OCI-LY1 (cell line): ENCODE results near the gene CFAP97.

Experiments
- H2AFZ ChIP-seq: fragments of 200-600 bp; sonication (generic), shearing (Covaris generic); 2 replicates; pipeline ENCODE4 v1.6.0; 2014; ENCODE audit warnings: antibody characterized with exemption, mild to moderate bottlenecking, low read length
- H3F3A ChIP-seq: fragments of 200-600 bp; sonication (generic), shearing (Covaris generic); 2 replicates; pipeline ENCODE4 v1.6.0; 2014; ENCODE audit warnings: mild to moderate bottlenecking, antibody characterized with exemption, low read length, moderate library complexity; ENCODE audit not compliant: insufficient read depth
- H3K27ac ChIP-seq: fragments of 200-600 bp; sonication (generic); 2 replicates; pipeline ENCODE4 v1.5.1; 2014; ENCODE audit warnings: low read length, mixed run types, mild to moderate bottlenecking, low read depth; ENCODE audit not compliant: poor library complexity, severe bottlenecking
- H3K27me3 ChIP-seq: fragments of 200-600 bp; sonication (generic); 2 replicates; pipeline ENCODE4 v1.6.0; 2014; ENCODE audit warnings: antibody characterized with exemption, mild to moderate bottlenecking, low read length, moderate library complexity; ENCODE audit not compliant: insufficient read depth
- H3K36me3 ChIP-seq: fragments of 200-600 bp; sonication (generic); 2 replicates; pipeline ENCODE4 v1.6.1; 2014; ENCODE audit warnings: mild to moderate bottlenecking, antibody characterized with exemption, low read length, moderate library complexity, mixed read lengths; ENCODE audit not compliant: insufficient read depth
- H3K4me1 ChIP-seq: fragments of 200-600 bp; sonication (generic); 2 replicates; pipeline ENCODE4 v1.5.1; 2014; ENCODE audit warnings: mild to moderate bottlenecking, low read length, moderate library complexity; ENCODE audit not compliant: insufficient read depth, severe bottlenecking
- H3K4me2 ChIP-seq: fragments of 200-600 bp; sonication (generic), shearing (Covaris generic); 2 replicates; pipeline ENCODE4 v1.6.1; 2014; ENCODE audit warnings: low read length
- H3K4me3 ChIP-seq: fragments of 200-600 bp; sonication (generic); 2 replicates; pipeline ENCODE4 v1.5.1; 2014; ENCODE audit warnings: low read length, low read depth, mild to moderate bottlenecking, mixed read lengths; ENCODE audit not compliant: poor library complexity, severe bottlenecking
- H3K79me2 ChIP-seq: fragments of 200-600 bp; shearing (Covaris generic); 2 replicates; pipeline ENCODE4 v1.6.1; 2016; ENCODE audit warnings: mixed run types, low read length, mixed read lengths; ENCODE audit not compliant: insufficient read depth
- H3K9ac ChIP-seq: fragments of 200-600 bp; sonication (generic), shearing (Covaris generic); 2 replicates; pipeline ENCODE4 v1.6.1; 2014; ENCODE audit warnings: mild to moderate bottlenecking, low read length, mixed read lengths
- H3K9me2 ChIP-seq: fragments of 200-600 bp; sonication (generic), shearing (Covaris generic); 2 replicates; pipeline ENCODE4 v1.6.1; 2014; ENCODE audit warnings: low read depth, mild to moderate bottlenecking, low read length, mixed read lengths
- H3K9me3 ChIP-seq: fragments of 200-600 bp; shearing (Covaris generic); 2 replicates; pipeline ENCODE4 v1.6.1; 2014; ENCODE audit warnings: low read length, mixed read lengths
- H4K20me1 ChIP-seq: fragments of 200-600 bp; sonication (generic), shearing (Covaris generic); 2 replicates; pipeline ENCODE4 v1.6.0; 2016; ENCODE audit warnings: mild to moderate bottlenecking, low read length; ENCODE audit not compliant: insufficient read depth
- EZH2 ChIP-seq: fragments of 200-600 bp; sonication (generic), shearing (Covaris generic); IDR thresholded peaks from 2 replicates; pipeline ENCODE4 v1.8.0; 2017; ENCODE audit warnings: borderline replicate concordance, mixed run types, mild to moderate bottlenecking, antibody characterized with exemption, low read length, moderate library complexity, mixed read lengths
- TF ChIP-seq, protein P1 (sequence below): fragments of 200-600 bp; sonication (generic), shearing (Covaris generic); IDR thresholded peaks from 2 replicates; pipeline ENCODE4 v1.5.1; 2017; ENCODE audit warnings: mild to moderate bottlenecking, antibody characterized with exemption, low read length, moderate library complexity, mixed read lengths

CFAP97 gene

DNA sequence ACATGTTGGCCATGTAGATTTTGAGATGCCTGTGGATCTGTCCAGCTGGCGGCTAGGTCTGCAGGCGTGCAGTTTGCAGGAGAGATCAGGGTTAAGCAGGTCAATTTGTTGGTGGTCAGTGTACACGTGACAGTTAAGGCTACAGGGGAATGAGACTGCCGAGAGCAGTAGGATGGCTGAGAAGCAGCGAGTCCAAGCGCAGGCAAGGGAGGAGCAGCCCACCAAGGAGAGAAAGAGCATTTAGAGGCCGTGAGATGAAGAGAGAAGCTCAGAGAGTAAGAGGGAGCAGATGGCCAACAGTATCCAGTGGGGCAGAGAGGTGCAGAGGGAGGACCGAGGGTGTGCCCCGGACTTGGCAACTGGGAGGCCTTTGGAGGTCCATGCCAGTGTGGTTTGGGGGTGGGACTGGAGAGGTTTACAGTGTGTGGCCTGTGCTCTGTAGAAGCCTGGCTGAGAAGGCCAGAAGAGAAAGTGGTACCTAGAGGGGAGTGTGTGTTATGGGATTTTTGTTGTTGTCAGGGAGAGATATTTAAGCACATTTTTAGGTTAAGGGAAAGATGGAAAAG lies 24.0 kb upstream of the CFAP97 start:
- Histone ChIP-seq H4K20me1 (no peaks in the 10 kb centered on the region), H3K36me3 (0 out of 2 replicates have a peak, but pooled peaks cover 2% of the 10 kb centered on the region), H3F3A (no peaks in the 10 kb centered on the region), H3K9me2 (no peaks in the 10 kb centered on the region), H3K9me3 (no peaks in the 10 kb centered on the region), H3K79me2 (peaks cover 83% of the 10 kb centered on the region), H2AFZ (no peak overlapping the region), H3K27ac (no peak overlapping the region), H3K9ac (no peak overlapping the region), H3K4me1 (peaks cover 35% of the 10 kb centered on the region), H3K27me3 (no peaks in the 10 kb centered on the region), H3K4me3 (no peak overlapping the region), H3K4me2 (no peak overlapping the region)
- TF ChIP-seq EZH2: no peak
- TF ChIP-seq, protein P1, sequence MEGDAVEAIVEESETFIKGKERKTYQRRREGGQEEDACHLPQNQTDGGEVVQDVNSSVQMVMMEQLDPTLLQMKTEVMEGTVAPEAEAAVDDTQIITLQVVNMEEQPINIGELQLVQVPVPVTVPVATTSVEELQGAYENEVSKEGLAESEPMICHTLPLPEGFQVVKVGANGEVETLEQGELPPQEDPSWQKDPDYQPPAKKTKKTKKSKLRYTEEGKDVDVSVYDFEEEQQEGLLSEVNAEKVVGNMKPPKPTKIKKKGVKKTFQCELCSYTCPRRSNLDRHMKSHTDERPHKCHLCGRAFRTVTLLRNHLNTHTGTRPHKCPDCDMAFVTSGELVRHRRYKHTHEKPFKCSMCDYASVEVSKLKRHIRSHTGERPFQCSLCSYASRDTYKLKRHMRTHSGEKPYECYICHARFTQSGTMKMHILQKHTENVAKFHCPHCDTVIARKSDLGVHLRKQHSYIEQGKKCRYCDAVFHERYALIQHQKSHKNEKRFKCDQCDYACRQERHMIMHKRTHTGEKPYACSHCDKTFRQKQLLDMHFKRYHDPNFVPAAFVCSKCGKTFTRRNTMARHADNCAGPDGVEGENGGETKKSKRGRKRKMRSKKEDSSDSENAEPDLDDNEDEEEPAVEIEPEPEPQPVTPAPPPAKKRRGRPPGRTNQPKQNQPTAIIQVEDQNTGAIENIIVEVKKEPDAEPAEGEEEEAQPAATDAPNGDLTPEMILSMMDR: no peak

DNA sequence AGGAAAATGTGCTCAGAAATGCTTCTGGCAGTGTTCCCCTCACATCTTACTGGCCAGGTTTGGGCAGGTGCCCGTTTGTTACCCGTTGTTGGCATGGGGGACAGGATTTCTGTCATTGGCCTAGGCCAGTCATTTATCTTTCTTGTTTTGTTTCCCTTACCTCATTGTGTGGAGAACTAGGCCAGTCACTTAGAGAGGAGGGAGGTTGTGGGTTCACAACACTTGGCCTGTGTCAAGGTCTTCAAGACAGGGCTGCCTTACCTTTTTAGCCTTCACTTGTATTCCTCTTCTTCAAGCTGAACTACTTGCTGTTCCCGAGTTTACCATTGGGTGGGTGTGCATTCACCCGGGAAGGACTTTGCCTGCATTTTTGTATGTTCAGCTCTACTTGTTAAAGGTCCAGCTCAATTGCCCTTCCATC lies 23.3 kb upstream of the CFAP97 start:
- peaks cover 35% of the 10 kb centered on the region for H3K4me1 ChIP-seq
- H3K79me2 ChIP-seq: peaks cover 83% of the 10 kb centered on the region
- H3K9ac ChIP-seq: no peak overlapping the region
- H2AFZ ChIP-seq: no peak overlapping the region
- H3K9me3 ChIP-seq: no peaks in the 10 kb centered on the region
- peaks cover 9% of the 10 kb centered on the region for H3K36me3 ChIP-seq
- no peaks in the 10 kb centered on the region for H3F3A ChIP-seq
- H3K4me3 ChIP-seq: no peak overlapping the region
- H3K27me3 ChIP-seq: no peaks in the 10 kb centered on the region
- H3K27ac ChIP-seq: no peak overlapping the region
- TF ChIP-seq EZH2: no peak
- TF ChIP-seq, protein P1: no peak
- H3K4me2 ChIP-seq: no peak overlapping the region; the same call in 1 of the 2 replicates
- no peaks in the 10 kb centered on the region for H4K20me1 ChIP-seq
- H3K9me2 ChIP-seq: no peaks in the 10 kb centered on the region

DNA sequence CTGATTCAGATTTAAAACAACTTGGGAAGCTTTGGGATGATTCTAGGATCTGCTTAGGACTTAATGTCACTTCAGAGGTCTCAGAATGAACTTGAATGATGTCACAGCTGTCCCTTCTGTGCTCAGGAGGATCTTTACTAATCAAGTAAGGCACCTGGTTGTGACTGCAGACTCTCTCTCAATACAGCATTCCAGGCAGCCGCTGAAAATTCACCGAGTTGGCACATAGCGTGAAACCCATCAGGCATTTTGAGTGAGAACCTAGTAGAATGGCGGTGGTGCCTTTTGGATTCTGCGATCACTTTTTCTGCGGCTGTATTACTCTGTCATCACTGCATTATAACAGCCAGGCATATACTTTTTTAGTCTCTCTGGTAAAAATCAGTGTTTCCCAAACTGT lies 22.1 kb upstream of the CFAP97 start:
- peaks cover 20% of the 10 kb centered on the region for H3K36me3 ChIP-seq
- H2AFZ ChIP-seq: no peak overlapping the region
- H3K4me1 ChIP-seq: peaks cover 35% of the 10 kb centered on the region
- peaks cover 86% of the 10 kb centered on the region for H3K79me2 ChIP-seq
- no peaks in the 10 kb centered on the region for H3K9me3 ChIP-seq
- H3K4me3 ChIP-seq: no peak overlapping the region
- H4K20me1 ChIP-seq: no peaks in the 10 kb centered on the region
- H3K9me2 ChIP-seq: no peaks in the 10 kb centered on the region
- H3K27ac ChIP-seq: peak overlapping the region; percentile 20
- no peak overlapping the region for H3K9ac ChIP-seq
- TF ChIP-seq, protein P1: no peak
- no peak for TF ChIP-seq EZH2
- H3F3A ChIP-seq: no peaks in the 10 kb centered on the region
- H3K27me3 ChIP-seq: no peaks in the 10 kb centered on the region
- H3K4me2 ChIP-seq: no peak overlapping the region
